ENCODE data around the gene PLAAT4. TPM values are rescaled to one million over a fixed set of nuclear protein-coding genes. Genes with fewer than 3 reads are reported as not detected.

Gene PLAAT4
- total RNA-seq = 1.0 and 8.6 TPM in 2 replicates

GRCh38 chr11:63536669-63537292 lies at the start of gene PLAAT4:
Gene PLAAT4 (plus strand): TSS chr11:63536808. CDS start chr11:63536869, 61 bp downstream.

GRCh38 chr11:63490551-63491239 lies 45.9 kb upstream of the PLAAT4 start, which contains the start of gene PLAAT5:
Gene PLAAT5 (minus strand): TSS chr11:63491167. CDS start chr11:63491034, 133 bp downstream.

GRCh38 chr11:63505857-63506528 lies 30.6 kb upstream of the PLAAT4 start, which contains the start of gene LGALS12:
Gene LGALS12 (plus strand): TSS chr11:63506084. CDS start chr11:63506459, 375 bp downstream.

GRCh38 chr11:63563201-63564055 lies 26.8 kb downstream of the PLAAT4 start, which contains the start of gene PLAAT2:
Gene PLAAT2 (minus strand): TSS chr11:63563379. CDS start chr11:63563324, 55 bp downstream.

Other genes with a start within 250 kb of the PLAAT4 start
- not detected in 2 replicates for gene SLC22A9, start 167.0 kb upstream of the PLAAT4 start, total RNA-seq
- not detected in 2 replicates for gene PLAAT5, start 45.6 kb upstream of the PLAAT4 start, total RNA-seq
- gene LGALS12, start 30.7 kb upstream of the PLAAT4 start, total RNA-seq = not detected in 2 replicates
- 0.50 and 2.4 TPM in 2 replicates for gene PLAAT2, start 26.6 kb downstream of the PLAAT4 start, total RNA-seq
- 0.28 and 5.8 TPM in 2 replicates for gene PLAAT3, start 77.6 kb downstream of the PLAAT4 start, total RNA-seq
- 93.1 and 99.5 TPM in 2 replicates for gene ATL3, start 134.6 kb downstream of the PLAAT4 start, total RNA-seq
- 34.2 and 62.9 TPM in 2 replicates for gene RTN3, start 144.7 kb downstream of the PLAAT4 start, total RNA-seq
- gene ZFTA, start 232.0 kb downstream of the PLAAT4 start, total RNA-seq = 2.1 and 7.3 TPM in 2 replicates

Data from nasal cavity respiratory epithelium epithelial cell of viscerocranial mucosa (primary cell).